IMR-90 (cell line): ENCODE data around the gene POLR1D. TPM values are rescaled to one million over a fixed set of nuclear protein-coding genes. Genes with fewer than 3 reads are reported as not detected.

Source experiments
- ATAC-seq: fragments of 200-7000 bp; cut with Tn5 transposase; 2 replicates; pipeline ENCODE4 v1.9.1; 2020; ENCODE audit warnings: low read depth, mild to moderate bottlenecking, moderate library complexity
- BruUV-seq: library from RNA; stranded (reverse); fragments of 400-500 nt; replicated peaks from 2 replicates; lab custom pipeline; 2021; lab: Mats Ljungman, UMichigan
- CTCF ChIA-PET: fragments of 300-600 bp; formaldehyde crosslinking; extraction: SDS; loops from one replicate; lab custom pipeline; 2021; ENCODE audit warnings: antibody characterized with exemption; lab: Yijun Ruan, JAX
- POLR2A ChIA-PET: fragments of 300-600 bp; sonication (Branson Sonifier 250); formaldehyde crosslinking; loops from one replicate; lab custom pipeline; 2022; ENCODE audit warnings: antibody characterized with exemption; ENCODE audit not compliant: unreplicated experiment; lab: Charles Lee
- DNase-seq: peaks from one replicate; pipeline ENCODE4 v3.0.0; 2013
- H2AFZ ChIP-seq: replicated peaks from 2 replicates; pipeline ENCODE3; 2013; ENCODE audit warnings: low read length, mild to moderate bottlenecking; ENCODE audit not compliant: poor library complexity
- H2AK5ac ChIP-seq: 2 replicates; pipeline ENCODE4 v1.6.1; 2013; ENCODE audit warnings: low read depth, low read length, inconsistent platforms
- H2AK9ac ChIP-seq: replicated peaks from 2 replicates; pipeline ENCODE3; 2013; ENCODE audit warnings: mild to moderate bottlenecking, low read depth, low read length, moderate library complexity; ENCODE audit not compliant: poor library complexity
- H2BK120ac ChIP-seq: 2 replicates; pipeline ENCODE4 v1.6.1; 2013; ENCODE audit warnings: low read depth, low read length, inconsistent platforms
- H2BK15ac ChIP-seq: 3 replicates; pipeline ENCODE4 v1.6.1; 2013; ENCODE audit warnings: low read depth, low read length, inconsistent platforms
- H2BK20ac ChIP-seq: 2 replicates; pipeline ENCODE4 v1.6.1; 2013; ENCODE audit warnings: low read depth, mild to moderate bottlenecking, inconsistent platforms, low read length, moderate library complexity
- H2BK5ac ChIP-seq: 2 replicates; pipeline ENCODE4 v1.6.1; 2013; ENCODE audit warnings: mild to moderate bottlenecking, low read depth, low read length, inconsistent platforms; ENCODE audit not compliant: poor library complexity, severe bottlenecking
- H3K14ac ChIP-seq: replicated peaks from 2 replicates; pipeline ENCODE4 v1.6.1; 2013; ENCODE audit warnings: low read depth, low read length, inconsistent platforms
- H3K18ac ChIP-seq: 2 replicates; pipeline ENCODE4 v1.6.1; 2013; ENCODE audit warnings: low read depth, low read length, control low read depth
- H3K23ac ChIP-seq: 2 replicates; pipeline ENCODE4 v1.6.1; 2013; ENCODE audit warnings: low read depth, low read length, inconsistent platforms
- H3K27ac ChIP-seq: 2 replicates; pipeline ENCODE4 v1.5.1; 2013; ENCODE audit warnings: mild to moderate bottlenecking, control low read depth, low read length; ENCODE audit not compliant: insufficient read depth
- H3K27me3 ChIP-seq: 2 replicates; pipeline ENCODE4 v1.6.1; 2013; ENCODE audit warnings: low read length; ENCODE audit not compliant: control insufficient read depth, insufficient read depth
- H3K36me3 ChIP-seq: 2 replicates; pipeline ENCODE4 v1.6.1; 2013; ENCODE audit warnings: low read length, mixed read lengths; ENCODE audit not compliant: control insufficient read depth, insufficient read depth
- H3K4ac ChIP-seq: 2 replicates; pipeline ENCODE4 v1.6.1; 2013; ENCODE audit warnings: low read depth, low read length, inconsistent platforms
- H3K4me1 ChIP-seq: 2 replicates; pipeline ENCODE4 v1.6.1; 2013; ENCODE audit warnings: low read length, mixed read lengths; ENCODE audit not compliant: control insufficient read depth, insufficient read depth
- H3K4me2 ChIP-seq: 2 replicates; pipeline ENCODE4 v1.6.1; 2013; ENCODE audit warnings: low read depth, mild to moderate bottlenecking, control low read depth, low read length, moderate library complexity
- H3K4me3 ChIP-seq: 2 replicates; pipeline ENCODE4 v1.5.1; 2013; ENCODE audit warnings: low read depth, mild to moderate bottlenecking, control low read depth, low read length, moderate library complexity; ENCODE audit not compliant: insufficient read depth
- H3K56ac ChIP-seq: 2 replicates; pipeline ENCODE4 v1.6.1; 2013; ENCODE audit warnings: low read length, inconsistent platforms; ENCODE audit not compliant: insufficient read depth; ENCODE audit errors: extremely low read depth
- H3K79me1 ChIP-seq, 2 experiments: 2 replicates each; pipeline ENCODE4 v1.6.1; 2013; ENCODE audit warnings: low read length in 2 of 2, inconsistent platforms in 1 of 2, low read depth in 1 of 2
- H3K9ac ChIP-seq: 2 replicates; pipeline ENCODE4 v1.6.1; 2013; ENCODE audit warnings: low read depth, low read length, control low read depth
- H3K9me1 ChIP-seq: 2 replicates; pipeline ENCODE4 v1.6.1; 2013; ENCODE audit warnings: low read length, inconsistent platforms; ENCODE audit not compliant: insufficient read depth
- H3K9me3 ChIP-seq: 2 replicates; pipeline ENCODE4 v1.6.1; 2013; ENCODE audit warnings: low read length; ENCODE audit not compliant: control insufficient read depth, insufficient read depth
- H4K20me1 ChIP-seq: 2 replicates; pipeline ENCODE4 v1.6.1; 2013; ENCODE audit warnings: low read length, inconsistent platforms; ENCODE audit not compliant: insufficient read depth
- H4K5ac ChIP-seq: 2 replicates; pipeline ENCODE4 v1.6.1; 2013; ENCODE audit warnings: mild to moderate bottlenecking, low read depth, low read length, control low read depth
- H4K8ac ChIP-seq, 2 experiments: 2 replicates each; pipeline ENCODE4 v1.6.1; 2013; ENCODE audit warnings: low read depth in 2 of 2, low read length in 2 of 2, control low read depth in 1 of 2, inconsistent platforms in 1 of 2
- H4K91ac ChIP-seq: 2 replicates; pipeline ENCODE4 v1.6.1; 2013; ENCODE audit warnings: low read depth, low read length, inconsistent platforms; ENCODE audit not compliant: insufficient read depth
- CTCF ChIP-seq: conservative IDR thresholded peaks from 2 replicates; pipeline ENCODE4 v1.5.1; 2012; ENCODE audit warnings: mild to moderate bottlenecking, low read depth, low read length, improper control_type of control experiment
- WGBS, 2 experiments: methylation state at CpG; one replicate each; pipeline versions ENCODE4 v1.1.5 to v1.1.7; 2013; ENCODE audit warnings: missing lambda C conversion rate in 2 of 2; ENCODE audit not compliant: insufficient read length in 1 of 2; ENCODE audit errors: extremely low coverage in 2 of 2; 5-methylcytosine and 5-hydroxymethylcytosine counted together
- dilution Hi-C: fragments of 300-500 bp; cut with HindIII; formaldehyde crosslinking; loops from one replicate; pipeline ENCODE4 v1.14.3; 2018; ENCODE audit warnings: low sequenced_read_pairs; ENCODE audit not compliant: unreplicated experiment
- in situ Hi-C: fragments of 300-500 bp; cut with MboI; formaldehyde crosslinking; loops from 3 replicates; pipeline ENCODE4 v1.14.3; 2019; ENCODE audit warnings: low sequenced_read_pairs, inconsistent platforms, mixed read lengths
- intact Hi-C: fragments of 100-400 bp; cut with micrococcal nuclease; formaldehyde crosslinking; loops from 2 replicates; pipeline ENCODE4 v1.10.0; 2022
- polyA plus RNA-seq, 3 experiments: library from polyadenylated mRNA; depleted of rRNA; stranded (reverse); fragments of >200 nt; gene quantifications; 2 replicates each; pipeline ENCODE4 v1.2.3, GENCODE V29; 2012; ENCODE audit warnings: low replicate concordance in 1 of 3
- total RNA-seq: library from RNA; depleted of rRNA; stranded (reverse); fragments of >200 nt; gene quantifications from 2 replicates; pipeline ENCODE4 v1.2.3, GENCODE V29; 2012

The POLR1D gene
- total and polyA plus RNA-seq, 2 of the 4 experiments (the other 2 are of a cell fraction) = 65.4 to 110 TPM

GRCh38 chr13:27573265-27573664 is 48.4 kb upstream of the POLR1D start:
- intact Hi-C loops = no loop called here
- in situ Hi-C loops = no loop called here
- H3K4ac ChIP-seq = peak overlapping the region; percentile 15; the same call in 1 of the 2 replicates
- H4K5ac ChIP-seq = no peak overlapping the region
- peak overlapping the region; percentile 33; the same call in 1 of the 2 replicates for H2BK20ac ChIP-seq
- H3K4me1 ChIP-seq = peaks cover 6% of the 10 kb centered on the region
- H4K20me1 ChIP-seq = no peaks in the 10 kb centered on the region
- ATAC-seq = peak; percentile 89
- H2AK5ac ChIP-seq = no peak overlapping the region
- dilution Hi-C loops = no loop called here
- H3K9me1 ChIP-seq = peaks cover under 1% of the 10 kb centered on the region; the same call in 1 of the 2 replicates
- peak overlapping the region; percentile 34; the same call in 1 of the 2 replicates for H3K4me2 ChIP-seq
- no peak for TF ChIP-seq CTCF
- H2AFZ ChIP-seq = peak overlapping the region; percentile 70
- H3K14ac ChIP-seq = no peak overlapping the region
- no TSS peak for BruUV-seq
- no peak overlapping the region for H2AK9ac ChIP-seq
- WGBS, 2 experiments = 0% methylated on average over 1 of the region's 2 CpGs; no CpG with 5 or more reads in 1 of the 2 experiments
- CTCF ChIA-PET = interaction anchor here (0.6 to 2.0 kb wide), 5 partner anchors 40 to 1199 kb away, joined by 3 to 9 read pairs (median 6); no protein-coding TSS in a partner anchor
- peak overlapping the region; percentile 29; the same call in 1 of the 2 replicates for H2BK120ac ChIP-seq
- peak overlapping the region in 1 of 2 experiments; percentile 52; a peak in 1 of 4 replicates for H4K8ac ChIP-seq
- H2BK15ac ChIP-seq = no peak overlapping the region
- H3K36me3 ChIP-seq = peaks cover 3% of the 10 kb centered on the region
- peak; percentile 75 for DNase-seq
- no peak overlapping the region for H3K18ac ChIP-seq
- peaks cover 4 to 7% of the 10 kb centered on the region in 2 experiments; a peak in 3 of 4 replicates for H3K79me1 ChIP-seq
- H3K9me3 ChIP-seq = no peaks in the 10 kb centered on the region
- H3K27ac ChIP-seq = no peak overlapping the region
- H3K56ac ChIP-seq = peak overlapping the region; percentile 20; the same call in 1 of the 2 replicates
- no peak overlapping the region for H3K9ac ChIP-seq
- peak overlapping the region; percentile 57; the same call in 1 of the 2 replicates for H3K23ac ChIP-seq
- H4K91ac ChIP-seq = no peak overlapping the region
- POLR2A ChIA-PET = no interaction called here
- no peaks in the 10 kb centered on the region for H3K27me3 ChIP-seq
- no peak overlapping the region for H3K4me3 ChIP-seq
- H2BK5ac ChIP-seq = no peak overlapping the region
